ENCODE results near the gene PIAS4.

Gene PIAS4

DNA sequence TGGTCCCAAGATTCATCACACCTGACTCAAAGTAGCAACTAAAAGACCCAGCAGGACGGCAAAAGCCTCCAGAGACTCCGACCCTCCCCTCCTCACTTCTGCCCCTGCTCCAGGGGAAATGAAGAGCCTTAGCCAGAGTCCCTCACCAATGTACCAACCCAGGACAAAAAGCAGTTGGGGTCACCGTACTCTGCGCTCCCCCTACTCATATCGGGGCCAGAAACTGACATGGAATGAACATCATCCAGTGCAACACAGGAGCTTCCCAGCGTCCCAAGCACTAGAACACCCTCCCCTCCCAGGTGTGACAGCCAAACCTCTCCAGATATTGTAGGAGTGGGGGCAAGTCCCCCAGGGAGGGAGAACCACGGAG, 24.0 kb upstream of the PIAS4 start:
- peak overlapping the region; percentile 98 for H3K4me3 ChIP-seq (ENCODE audit: low read depth, low read length)
- DNase-seq (ENCODE audit: low read depth): no peak
- TF ChIP-seq, protein P1, sequence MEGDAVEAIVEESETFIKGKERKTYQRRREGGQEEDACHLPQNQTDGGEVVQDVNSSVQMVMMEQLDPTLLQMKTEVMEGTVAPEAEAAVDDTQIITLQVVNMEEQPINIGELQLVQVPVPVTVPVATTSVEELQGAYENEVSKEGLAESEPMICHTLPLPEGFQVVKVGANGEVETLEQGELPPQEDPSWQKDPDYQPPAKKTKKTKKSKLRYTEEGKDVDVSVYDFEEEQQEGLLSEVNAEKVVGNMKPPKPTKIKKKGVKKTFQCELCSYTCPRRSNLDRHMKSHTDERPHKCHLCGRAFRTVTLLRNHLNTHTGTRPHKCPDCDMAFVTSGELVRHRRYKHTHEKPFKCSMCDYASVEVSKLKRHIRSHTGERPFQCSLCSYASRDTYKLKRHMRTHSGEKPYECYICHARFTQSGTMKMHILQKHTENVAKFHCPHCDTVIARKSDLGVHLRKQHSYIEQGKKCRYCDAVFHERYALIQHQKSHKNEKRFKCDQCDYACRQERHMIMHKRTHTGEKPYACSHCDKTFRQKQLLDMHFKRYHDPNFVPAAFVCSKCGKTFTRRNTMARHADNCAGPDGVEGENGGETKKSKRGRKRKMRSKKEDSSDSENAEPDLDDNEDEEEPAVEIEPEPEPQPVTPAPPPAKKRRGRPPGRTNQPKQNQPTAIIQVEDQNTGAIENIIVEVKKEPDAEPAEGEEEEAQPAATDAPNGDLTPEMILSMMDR (IDR thresholded peaks at IDR 0.05; ENCODE audit: low read depth, low read length, missing control alignments): no peak

DNA sequence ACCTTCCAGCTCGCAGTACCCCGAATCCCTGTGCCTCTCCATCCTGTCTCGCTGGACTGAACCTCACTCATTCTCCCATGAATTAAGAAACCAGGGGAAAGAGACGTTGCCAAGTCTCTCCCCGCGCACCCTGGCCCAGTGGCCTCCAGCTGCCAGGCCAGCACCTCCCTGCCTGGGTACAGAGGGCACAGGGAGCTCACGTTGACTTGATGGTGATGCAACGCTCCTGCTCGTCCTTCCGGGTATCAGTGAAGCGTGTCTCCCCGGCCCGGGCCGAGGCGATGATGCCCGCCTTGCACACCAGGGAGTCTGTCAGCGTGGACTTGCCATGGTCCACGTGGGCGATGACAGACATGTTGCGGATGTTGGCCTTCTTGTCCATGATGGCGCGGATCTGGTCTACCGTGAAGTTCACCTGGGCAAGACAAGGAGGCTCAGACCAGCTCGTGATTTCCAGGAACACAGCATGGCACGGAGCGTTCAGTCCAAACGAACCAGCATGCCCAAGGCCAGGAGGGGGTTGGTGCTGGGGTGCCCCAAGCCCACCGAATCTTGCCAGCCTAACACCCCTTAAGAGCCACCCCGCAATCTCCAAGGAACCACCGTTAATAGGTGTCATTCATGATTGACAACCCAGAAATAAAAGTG, 23.5 kb upstream of the PIAS4 start:
- no peak for DNase-seq (ENCODE audit: low read depth)
- TF ChIP-seq, protein P1 (IDR thresholded peaks at IDR 0.05; ENCODE audit: low read depth, low read length, missing control alignments): no peak

DNA sequence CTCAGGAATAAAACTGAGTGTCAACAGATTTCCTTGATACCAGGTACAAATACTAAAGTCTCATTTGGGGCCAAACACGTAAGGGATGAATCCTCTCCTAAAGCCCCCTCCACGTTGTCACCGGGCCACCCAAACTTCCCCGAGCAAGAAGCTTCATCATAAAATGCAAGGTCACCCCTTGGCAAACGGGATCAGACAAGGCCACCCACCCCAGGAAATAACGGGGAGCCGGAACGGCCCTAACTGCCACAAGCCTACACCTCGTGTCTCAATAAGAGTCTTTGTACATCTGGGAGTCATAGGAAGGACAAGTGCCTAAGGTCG, 23.0 kb upstream of the PIAS4 start:
- TF ChIP-seq, protein P1 (IDR thresholded peaks at IDR 0.05; ENCODE audit: low read depth, low read length, missing control alignments): no peak
- DNase-seq (ENCODE audit: low read depth): no peak
- H3K4me3 ChIP-seq (ENCODE audit: low read depth, low read length): peak overlapping the region; percentile 98

More for the DNA sequence above, 23.5 kb upstream of the PIAS4 start:
- peak overlapping the region; percentile 98 for H3K4me3 ChIP-seq (ENCODE audit: low read depth, low read length)

DNA sequence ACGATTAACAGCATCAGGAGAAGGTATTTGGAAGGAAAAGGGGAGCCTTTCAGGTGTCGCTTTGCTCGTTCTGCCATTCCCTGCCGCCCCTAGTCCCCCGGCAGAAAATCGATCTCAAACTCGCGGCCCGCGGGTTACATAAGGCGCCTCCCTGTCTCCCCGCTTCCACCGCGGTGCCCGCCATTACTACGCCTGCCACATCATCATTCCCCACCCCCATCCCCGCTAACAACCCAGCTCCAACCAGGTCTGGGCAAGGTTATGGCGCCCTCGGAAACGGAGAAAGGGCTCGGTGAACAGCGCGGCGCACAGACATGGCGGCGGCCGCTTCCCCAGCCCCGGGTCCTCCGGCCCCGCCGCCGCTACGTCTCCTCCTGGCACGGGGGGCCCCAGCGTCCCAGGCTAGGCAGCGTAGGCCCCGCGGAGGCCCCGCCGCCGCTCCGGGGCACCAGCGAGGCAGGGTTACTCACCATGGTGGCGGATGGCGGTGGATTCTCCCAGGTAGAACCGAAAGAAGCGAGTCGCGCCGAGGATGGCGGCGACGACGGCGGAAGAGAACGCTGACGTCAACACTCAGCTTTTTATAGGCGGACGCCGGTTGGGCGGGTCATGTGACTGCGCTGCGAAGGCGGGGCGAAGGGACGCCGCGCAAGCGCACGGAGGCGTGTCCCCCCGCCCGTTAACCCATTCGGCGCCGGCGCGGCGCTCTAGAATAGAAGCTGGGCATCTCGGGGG, 22.5 kb upstream of the PIAS4 start, which contains the start of gene EEF2:
Gene EEF2, minus strand, starts transcription at position 556 of the 735 bp plus-strand sequence. Its CDS starts 83 bp downstream, at position 473.
- TF ChIP-seq, protein P1 (IDR thresholded peaks at IDR 0.05; ENCODE audit: low read depth, low read length, missing control alignments): no peak
- peak; percentile 66 for DNase-seq (ENCODE audit: low read depth)
- peak within 1 kb of the TSS; percentile 98 for H3K4me3 ChIP-seq (ENCODE audit: low read depth, low read length)

DNA sequence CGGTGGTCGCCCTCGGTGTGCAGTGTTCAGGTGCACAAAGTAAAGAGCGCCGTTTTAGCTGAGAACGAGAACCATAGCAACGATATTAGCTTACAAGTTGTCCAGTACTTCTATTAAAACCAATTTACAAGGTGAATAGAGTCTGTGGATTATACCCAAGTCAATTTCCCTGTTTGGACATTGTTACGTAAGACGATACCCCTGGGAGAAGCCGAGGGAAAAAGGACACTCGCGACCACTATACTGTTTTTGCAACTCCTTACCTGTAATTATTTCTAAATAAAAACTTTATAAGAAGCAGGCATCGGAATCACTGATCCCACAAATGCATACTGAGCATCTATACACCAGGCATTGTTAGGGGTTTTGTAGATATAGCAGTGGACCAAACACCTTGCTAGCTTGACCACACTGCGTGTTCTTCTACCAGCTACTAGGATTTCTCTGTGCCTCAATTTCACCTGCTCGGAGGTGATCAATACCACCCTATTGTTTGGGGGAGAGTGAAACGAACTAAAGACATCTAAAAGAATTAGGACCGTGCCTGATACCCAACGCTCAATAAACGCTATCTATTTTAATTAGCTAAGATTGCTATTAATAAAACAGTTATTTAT, 21.8 kb upstream of the PIAS4 start:
- no peak for DNase-seq (ENCODE audit: low read depth)
- peak overlapping the region; percentile 98 for H3K4me3 ChIP-seq (ENCODE audit: low read depth, low read length)
- TF ChIP-seq, protein P1 (IDR thresholded peaks at IDR 0.05; ENCODE audit: low read depth, low read length, missing control alignments): no peak

DNA sequence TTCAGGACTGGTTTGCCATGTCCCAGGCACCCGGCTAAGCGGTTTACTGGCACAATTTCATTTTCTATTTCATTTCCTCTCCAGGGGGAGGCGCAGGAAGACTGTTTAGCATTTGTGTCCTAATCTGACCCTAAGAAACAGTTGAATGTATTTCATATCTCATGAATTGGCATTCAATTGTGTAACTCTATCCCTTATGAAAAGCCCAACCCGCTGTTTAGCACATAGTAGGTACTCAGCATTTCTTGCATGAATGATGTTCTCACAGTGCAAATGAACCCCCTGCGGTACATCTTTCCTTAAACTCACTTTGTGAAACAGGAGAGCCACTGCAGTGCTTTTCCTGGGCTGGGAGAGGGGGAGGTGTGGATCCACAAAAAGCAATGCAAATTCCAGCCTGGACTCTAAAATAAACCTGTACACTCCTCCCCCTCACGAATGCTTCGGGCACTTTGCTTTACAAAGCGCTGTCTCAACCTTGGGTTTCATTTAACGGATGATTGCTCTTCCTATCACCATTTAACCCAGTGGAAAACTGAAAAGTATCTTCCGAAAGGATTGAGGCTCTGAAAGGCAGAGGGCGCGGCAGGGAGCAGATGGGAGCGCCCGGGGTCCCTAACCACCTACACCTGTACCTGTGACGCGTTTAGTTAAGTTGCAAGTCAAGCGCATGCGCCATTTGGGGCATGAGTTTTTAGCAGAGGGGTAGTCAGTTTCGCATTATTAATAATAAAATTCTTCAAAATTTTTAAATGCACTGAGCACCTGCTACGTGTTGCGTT, 21.1 kb upstream of the PIAS4 start:
- TF ChIP-seq, protein P1 (IDR thresholded peaks at IDR 0.05; ENCODE audit: low read depth, low read length, missing control alignments): peak; percentile 49
- peak overlapping the region; percentile 98 for H3K4me3 ChIP-seq (ENCODE audit: low read depth, low read length)
- DNase-seq (ENCODE audit: low read depth): no peak

Data from GM12864 (cell line).